ENCODE data around the gene SND1.

- no peak for TF ChIP-seq EZH2phosphoT487 (conservative IDR thresholded peaks at IDR 0.05; ENCODE audit: low read length)
- TF ChIP-seq, protein P1, sequence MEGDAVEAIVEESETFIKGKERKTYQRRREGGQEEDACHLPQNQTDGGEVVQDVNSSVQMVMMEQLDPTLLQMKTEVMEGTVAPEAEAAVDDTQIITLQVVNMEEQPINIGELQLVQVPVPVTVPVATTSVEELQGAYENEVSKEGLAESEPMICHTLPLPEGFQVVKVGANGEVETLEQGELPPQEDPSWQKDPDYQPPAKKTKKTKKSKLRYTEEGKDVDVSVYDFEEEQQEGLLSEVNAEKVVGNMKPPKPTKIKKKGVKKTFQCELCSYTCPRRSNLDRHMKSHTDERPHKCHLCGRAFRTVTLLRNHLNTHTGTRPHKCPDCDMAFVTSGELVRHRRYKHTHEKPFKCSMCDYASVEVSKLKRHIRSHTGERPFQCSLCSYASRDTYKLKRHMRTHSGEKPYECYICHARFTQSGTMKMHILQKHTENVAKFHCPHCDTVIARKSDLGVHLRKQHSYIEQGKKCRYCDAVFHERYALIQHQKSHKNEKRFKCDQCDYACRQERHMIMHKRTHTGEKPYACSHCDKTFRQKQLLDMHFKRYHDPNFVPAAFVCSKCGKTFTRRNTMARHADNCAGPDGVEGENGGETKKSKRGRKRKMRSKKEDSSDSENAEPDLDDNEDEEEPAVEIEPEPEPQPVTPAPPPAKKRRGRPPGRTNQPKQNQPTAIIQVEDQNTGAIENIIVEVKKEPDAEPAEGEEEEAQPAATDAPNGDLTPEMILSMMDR (IDR thresholded peaks at IDR 0.05; ENCODE audit: insufficient read depth, low read length, poor library complexity, severe bottlenecking), result no peak
These were observed 147.7 kb downstream of the SND1 start for GRCh38 chr7:127799535-127800305.

Data from SU-DHL-6 (cell line).